Neural cell (in vitro differentiated cells): ENCODE results near the gene IGSF21.

Experiments
- EP300 ChIP-seq: fragments of 450-650 bp; conservative IDR thresholded peaks from 2 replicates; pipeline ENCODE4 v1.6.1; 2014; ENCODE audit warnings: antibody characterized with exemption, mild to moderate bottlenecking, moderate library complexity; ENCODE audit not compliant: poor library complexity, severe bottlenecking
- EZH2 ChIP-seq: fragments of 200-600, 300-800 bp; shearing (Covaris generic), sonication (generic); IDR thresholded peaks from 2 replicates; pipeline ENCODE4 v1.6.1; 2014; ENCODE audit warnings: antibody characterized with exemption, low read length, borderline replicate concordance, mild to moderate bottlenecking; ENCODE audit not compliant: insufficient read depth, poor library complexity, severe bottlenecking
- MXI1 ChIP-seq: fragments of 450-650 bp; conservative IDR thresholded peaks from 2 replicates; pipeline ENCODE4 v1.6.1; 2014; ENCODE audit warnings: antibody characterized with exemption, mild to moderate bottlenecking; ENCODE audit not compliant: poor library complexity, severe bottlenecking
- TF ChIP-seq, protein P1 (sequence below): fragments of 450-650 bp; IDR thresholded peaks from 2 replicates; pipeline ENCODE4 v1.5.1; 2014; ENCODE audit warnings: antibody characterized with exemption, mild to moderate bottlenecking, moderate library complexity; ENCODE audit not compliant: poor library complexity, severe bottlenecking

DNA sequence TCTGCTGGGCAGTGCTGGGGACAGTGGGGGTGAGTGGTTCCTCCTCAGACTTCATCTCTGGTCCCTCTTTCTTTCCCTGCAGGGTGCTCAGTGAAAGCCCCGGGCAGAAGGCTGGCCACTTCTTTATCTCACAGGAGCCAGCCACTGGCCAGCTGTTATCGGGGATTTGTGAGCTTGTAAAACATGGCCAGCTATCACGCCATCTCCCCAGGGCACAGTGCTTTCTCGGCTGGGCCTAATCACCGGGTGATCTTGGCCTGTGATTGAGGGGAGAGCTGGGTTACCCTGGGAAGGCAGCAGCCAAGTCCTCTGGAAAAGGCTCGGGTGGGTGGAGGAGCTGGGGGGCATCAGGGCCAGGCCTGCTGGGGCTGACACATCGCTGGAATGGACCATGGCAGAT lies 83.0 kb downstream of the IGSF21 start:
- TF ChIP-seq, protein P1, sequence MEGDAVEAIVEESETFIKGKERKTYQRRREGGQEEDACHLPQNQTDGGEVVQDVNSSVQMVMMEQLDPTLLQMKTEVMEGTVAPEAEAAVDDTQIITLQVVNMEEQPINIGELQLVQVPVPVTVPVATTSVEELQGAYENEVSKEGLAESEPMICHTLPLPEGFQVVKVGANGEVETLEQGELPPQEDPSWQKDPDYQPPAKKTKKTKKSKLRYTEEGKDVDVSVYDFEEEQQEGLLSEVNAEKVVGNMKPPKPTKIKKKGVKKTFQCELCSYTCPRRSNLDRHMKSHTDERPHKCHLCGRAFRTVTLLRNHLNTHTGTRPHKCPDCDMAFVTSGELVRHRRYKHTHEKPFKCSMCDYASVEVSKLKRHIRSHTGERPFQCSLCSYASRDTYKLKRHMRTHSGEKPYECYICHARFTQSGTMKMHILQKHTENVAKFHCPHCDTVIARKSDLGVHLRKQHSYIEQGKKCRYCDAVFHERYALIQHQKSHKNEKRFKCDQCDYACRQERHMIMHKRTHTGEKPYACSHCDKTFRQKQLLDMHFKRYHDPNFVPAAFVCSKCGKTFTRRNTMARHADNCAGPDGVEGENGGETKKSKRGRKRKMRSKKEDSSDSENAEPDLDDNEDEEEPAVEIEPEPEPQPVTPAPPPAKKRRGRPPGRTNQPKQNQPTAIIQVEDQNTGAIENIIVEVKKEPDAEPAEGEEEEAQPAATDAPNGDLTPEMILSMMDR: no peak
- no peak for TF ChIP-seq EZH2
- no peak for TF ChIP-seq EP300
- TF ChIP-seq MXI1: no peak
